Middle frontal gyrus (tissue), 1 donor: ENCODE measurements around the gene GPBP1L1.
"Not testable (repeated sequence)": the region's sequence is repeated elsewhere in the genome, so short reads cannot be mapped to it uniquely, and the experiment has no call there.

Experiments
- DNase-seq: peaks from one replicate; pipeline ENCODE4 v3.0.0-alpha.2; 2015; ENCODE audit warnings: low spot score; ENCODE audit errors: extremely low spot score

Gene GPBP1L1

DNA sequence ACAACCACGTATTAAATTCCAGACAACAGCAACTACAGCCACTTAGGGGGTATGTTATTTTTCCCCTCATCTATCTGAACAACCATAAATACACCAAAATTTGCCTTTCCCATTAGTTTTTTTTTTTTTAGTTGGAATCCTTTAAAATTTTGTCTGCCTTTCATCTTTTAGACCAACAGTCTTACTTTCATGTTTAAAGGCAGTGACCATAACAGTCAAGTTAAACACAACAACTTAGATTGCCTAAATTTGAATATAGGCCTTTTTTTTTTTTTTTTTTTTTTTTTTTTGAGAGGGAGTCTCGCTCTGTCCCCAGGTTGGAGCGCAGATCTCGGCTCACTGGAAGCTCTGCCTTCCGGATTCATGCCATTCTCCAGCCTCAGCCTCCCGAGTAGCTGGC is 3.4 kb downstream of the GPBP1L1 start:
- no peak for DNase-seq

GRCh38 chr1:45679123-45679522 is 7.2 kb downstream of the GPBP1L1 start:
- no peak for DNase-seq

DNA sequence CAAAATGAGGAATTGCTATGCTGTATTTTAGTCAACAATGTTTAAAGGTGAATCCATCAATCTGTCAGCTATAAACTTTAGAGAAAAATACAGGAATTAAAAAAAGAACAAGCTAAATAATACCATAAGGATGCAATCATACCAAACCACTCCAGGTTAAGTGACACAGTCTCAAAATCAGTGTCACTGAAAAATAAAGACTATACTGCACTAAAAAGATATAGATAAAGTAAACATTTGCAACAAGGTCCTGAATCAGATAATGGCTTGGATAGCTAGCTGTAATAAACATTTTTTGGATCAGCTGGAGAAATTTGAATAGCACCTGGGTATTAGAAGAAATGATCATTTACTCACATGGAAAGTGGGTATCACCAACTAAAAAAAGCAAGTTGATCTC is 7.8 kb downstream of the GPBP1L1 start:
- no peak for DNase-seq

GRCh38 chr1:45677751-45678245 is 8.5 kb downstream of the GPBP1L1 start:
- no peak for DNase-seq

DNA sequence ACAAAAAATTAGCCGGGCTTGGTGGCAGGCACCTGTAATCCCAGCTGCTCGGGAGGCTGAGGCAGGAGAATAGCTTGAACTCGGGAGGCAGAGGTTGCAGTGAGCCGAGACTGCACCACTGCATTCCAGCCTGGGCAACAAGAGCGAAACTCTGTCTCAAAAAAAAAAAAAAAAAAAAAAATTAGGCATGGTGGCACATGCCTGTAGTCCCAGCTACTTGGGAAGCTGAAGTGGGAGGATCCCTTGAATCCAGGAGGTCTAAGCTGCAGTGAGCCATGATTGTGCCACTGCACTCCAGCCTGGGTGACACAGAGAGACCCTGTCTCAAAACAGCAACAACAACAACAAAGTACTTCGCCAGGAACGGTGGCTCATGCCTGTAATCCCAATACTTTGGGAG is 9.8 kb downstream of the GPBP1L1 start:
- not testable (repeated sequence) for DNase-seq

GRCh38 chr1:45674478-45674877 is 11.9 kb downstream of the GPBP1L1 start:
- no peak for DNase-seq

- DNase-seq: no peak
These were observed 12.4 kb downstream of the GPBP1L1 start for GRCh38 chr1:45673956-45674355.

GRCh38 chr1:45669859-45670655 is 16.3 kb downstream of the GPBP1L1 start:
- no peak for DNase-seq

DNA sequence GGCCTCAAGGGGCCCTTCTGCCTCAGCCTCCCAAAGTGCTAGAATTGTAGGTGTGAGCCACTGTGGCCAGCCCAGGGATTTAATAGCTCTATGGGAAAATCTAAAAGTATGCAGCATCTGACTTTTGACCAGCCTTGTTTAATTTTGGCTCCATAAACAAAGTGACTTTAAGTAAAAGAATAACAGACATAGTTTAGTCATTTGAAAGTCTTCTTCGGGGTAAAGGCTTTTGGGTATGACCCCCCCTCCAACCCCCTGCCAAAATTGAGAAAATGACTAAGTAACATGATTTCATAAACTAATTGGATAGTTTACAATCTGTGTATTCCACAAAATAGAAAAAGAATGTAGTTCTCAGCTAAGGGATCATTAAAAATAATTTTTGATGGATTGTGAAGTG is 17.0 kb downstream of the GPBP1L1 start:
- no peak for DNase-seq

- no peak for DNase-seq
These were observed 17.8 kb downstream of the GPBP1L1 start for GRCh38 chr1:45668526-45668925.

DNA sequence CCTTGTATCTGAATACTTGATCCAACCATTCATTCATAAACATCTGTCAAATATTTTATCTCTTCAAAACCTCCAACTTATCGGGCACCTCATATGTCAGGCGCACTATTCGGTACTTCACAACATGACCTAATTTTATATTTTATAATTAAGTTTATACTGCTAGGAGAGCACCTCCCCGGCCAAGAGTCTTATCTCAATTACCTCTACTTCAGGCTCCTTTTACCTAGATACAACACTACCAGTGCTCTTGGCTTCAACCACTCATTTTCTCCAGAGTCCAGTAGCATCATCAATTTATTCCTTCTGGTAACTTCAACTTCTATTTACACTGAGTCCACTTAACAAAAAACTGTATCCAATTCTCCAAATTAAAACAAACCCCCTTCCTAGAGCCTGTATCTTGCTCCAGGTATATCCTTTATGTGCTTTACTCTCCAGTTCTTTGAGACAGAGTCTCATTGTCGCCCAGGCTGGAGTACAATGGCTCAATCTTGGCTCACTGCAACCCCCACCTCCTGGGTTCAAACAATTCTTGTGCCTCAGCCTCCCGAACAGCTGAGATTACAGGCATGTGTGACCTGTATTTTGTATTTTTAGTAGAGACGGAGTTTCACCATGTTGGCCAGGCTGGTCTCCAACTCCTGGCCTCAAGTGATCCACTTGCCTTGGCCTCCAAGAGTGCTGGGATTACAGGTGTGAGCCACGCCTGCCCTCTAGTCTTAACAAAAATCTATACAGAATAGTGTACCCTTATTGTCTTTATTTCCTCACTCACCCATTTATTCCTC is 18.8 kb downstream of the GPBP1L1 start:
- no peak for DNase-seq

GRCh38 chr1:45666836-45667235 is 19.5 kb downstream of the GPBP1L1 start:
- DNase-seq: no peak

DNA sequence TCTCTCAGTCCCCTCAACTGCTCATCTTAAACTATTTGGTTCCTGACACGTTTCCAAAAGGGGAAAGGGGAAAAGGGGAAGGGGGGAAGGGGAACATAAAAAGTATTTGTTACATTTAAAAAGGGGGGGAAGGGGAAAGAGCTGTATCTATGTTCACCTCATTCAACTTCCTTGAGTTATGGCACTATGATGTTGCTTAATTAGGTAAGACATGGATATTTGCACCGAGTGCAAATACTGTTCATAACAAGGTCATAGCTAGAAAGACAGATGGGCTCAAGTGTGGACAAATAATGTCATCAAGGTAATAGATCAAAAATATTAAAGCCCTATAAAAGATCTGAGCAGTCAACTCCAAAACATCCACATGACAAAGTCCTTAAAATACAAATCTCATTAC is 26.0 kb downstream of the GPBP1L1 start:
- no peak for DNase-seq

- no peak for DNase-seq
These were observed 27.1 kb downstream of the GPBP1L1 start for GRCh38 chr1:45659222-45659621.

DNA sequence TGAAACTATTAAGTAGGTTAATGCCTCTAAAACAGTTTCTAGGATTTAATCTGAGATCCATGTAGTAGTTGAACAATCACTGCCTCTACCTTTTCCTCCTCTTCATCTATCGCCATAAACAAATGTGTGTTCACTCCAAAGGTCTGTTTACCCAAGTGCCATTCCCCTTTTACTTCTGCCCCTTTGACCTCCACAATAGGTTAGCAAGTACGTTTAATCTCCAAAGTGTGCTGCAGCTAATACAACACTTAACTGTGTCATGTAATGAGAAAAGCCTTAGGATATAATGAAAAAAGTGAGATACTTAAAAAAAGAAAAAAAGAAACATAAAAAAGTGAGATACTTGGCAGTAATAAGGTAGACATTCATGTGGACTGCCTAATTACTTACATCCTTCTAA is 28.2 kb downstream of the GPBP1L1 start:
- DNase-seq: no peak

GRCh38 chr1:45656573-45657226 is 29.6 kb downstream of the GPBP1L1 start:
- no peak for DNase-seq

DNA sequence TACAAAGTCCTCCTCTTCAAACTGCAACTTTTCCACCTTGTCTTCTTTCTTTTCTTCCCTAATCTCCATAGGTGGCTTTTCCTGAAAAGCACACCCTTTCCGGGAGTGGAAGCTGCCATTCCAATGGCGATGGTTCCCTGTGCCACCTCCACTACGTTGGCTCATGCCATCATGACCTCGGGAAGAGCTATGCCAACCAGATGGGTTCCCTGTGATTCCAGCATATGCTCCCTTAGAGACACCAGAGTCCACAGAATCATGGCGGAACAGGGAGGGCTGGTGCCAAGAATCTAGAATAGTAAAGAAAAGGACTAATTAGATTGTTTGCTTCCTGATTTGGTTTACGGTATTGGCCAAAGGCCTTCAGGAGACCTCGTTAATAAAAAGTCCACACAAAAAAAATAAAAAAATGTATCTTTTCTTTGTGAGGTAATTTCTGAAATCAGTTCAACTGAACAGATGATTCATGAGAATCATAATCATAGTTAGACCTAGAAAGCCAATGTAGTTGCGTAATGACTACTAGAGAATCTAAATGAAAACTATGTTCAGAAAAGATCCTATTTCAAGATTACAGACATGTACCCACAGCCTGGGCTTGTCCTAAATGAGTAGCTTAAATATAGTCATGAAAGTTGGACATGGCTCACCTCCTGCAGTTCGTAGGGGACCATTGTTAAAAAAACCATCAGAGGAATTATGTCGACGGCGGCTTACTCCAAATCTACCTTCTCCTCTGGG is 31.6 kb downstream of the GPBP1L1 start:
- DNase-seq: no peak

GRCh38 chr1:45647248-45648021 is 38.9 kb downstream of the GPBP1L1 start:
- no peak for DNase-seq

DNA sequence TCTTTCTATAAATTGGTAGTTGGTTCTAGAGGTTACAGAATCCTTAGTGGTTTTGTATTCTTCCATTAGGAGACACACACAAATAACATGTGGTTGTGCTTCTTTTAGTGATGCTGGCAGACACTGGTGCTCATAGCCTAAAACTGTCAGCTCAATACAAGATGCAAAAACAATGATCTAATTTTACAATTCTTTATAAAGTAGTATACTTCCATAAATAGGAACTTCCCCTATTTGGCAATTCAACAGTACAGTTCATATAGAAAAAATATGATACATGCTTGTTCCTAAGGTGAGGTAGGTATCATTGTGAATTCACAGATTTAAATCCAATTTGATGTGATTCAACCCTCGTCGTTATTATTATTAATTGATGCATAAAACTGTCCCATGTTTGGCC is 41.7 kb downstream of the GPBP1L1 start:
- no peak for DNase-seq

GRCh38 chr1:45643978-45644377 is 42.4 kb downstream of the GPBP1L1 start:
- no peak for DNase-seq

GRCh38 chr1:45643321-45643720 is 43.0 kb downstream of the GPBP1L1 start:
- DNase-seq: no peak
